Ishikawa (cell line): ENCODE measurements around the gene FAM120A.

Source experiments
- CEBPB ChIP-seq: IDR thresholded peaks from 2 replicates; pipeline ENCODE4 v1.6.1; 2012
- CREB1 ChIP-seq: IDR thresholded peaks from 2 replicates; pipeline ENCODE4 v1.6.1; 2012; ENCODE audit warnings: low read depth
- EGR1 ChIP-seq: IDR thresholded peaks from 2 replicates; pipeline ENCODE4 v1.6.1; 2012
- EP300 ChIP-seq: IDR thresholded peaks from 2 replicates; pipeline ENCODE4 v1.6.1; 2012; ENCODE audit warnings: borderline replicate concordance
- FOXM1 ChIP-seq: IDR thresholded peaks from 2 replicates; pipeline ENCODE4 v1.6.1; 2012; ENCODE audit warnings: low read depth, borderline replicate concordance
- MAX ChIP-seq: IDR thresholded peaks from 2 replicates; pipeline ENCODE4 v1.6.1; 2012
- NFIC ChIP-seq: IDR thresholded peaks from 2 replicates; pipeline ENCODE4 v1.6.1; 2012
- RAD21 ChIP-seq: IDR thresholded peaks from 2 replicates; pipeline ENCODE4 v1.6.1; 2012; ENCODE audit warnings: low read depth
- REST ChIP-seq: IDR thresholded peaks from 2 replicates; pipeline ENCODE4 v1.6.1; 2012; ENCODE audit warnings: low read depth, mild to moderate bottlenecking
- TAF1 ChIP-seq: IDR thresholded peaks from 2 replicates; pipeline ENCODE4 v1.6.1; 2012; ENCODE audit warnings: low read depth, mild to moderate bottlenecking
- TCF12 ChIP-seq: IDR thresholded peaks from 2 replicates; pipeline ENCODE4 v1.6.1; 2012; ENCODE audit warnings: low read depth
- TEAD4 ChIP-seq: IDR thresholded peaks from 2 replicates; pipeline ENCODE4 v1.6.1; 2012
- YY1 ChIP-seq: IDR thresholded peaks from 2 replicates; pipeline ENCODE4 v1.6.1; 2012; ENCODE audit warnings: low read depth
- ZBTB7A ChIP-seq: IDR thresholded peaks from 2 replicates; pipeline ENCODE4 v1.6.1; 2012; ENCODE audit warnings: low read depth
- TF ChIP-seq, protein P1 (sequence below): IDR thresholded peaks from 2 replicates; pipeline ENCODE4 v1.6.1; 2012

FAM120A gene

GRCh38 chr9:93437996-93438395 lies 13.5 kb upstream of the FAM120A start:
- TF ChIP-seq CREB1 = no peak
- TF ChIP-seq, protein P1, sequence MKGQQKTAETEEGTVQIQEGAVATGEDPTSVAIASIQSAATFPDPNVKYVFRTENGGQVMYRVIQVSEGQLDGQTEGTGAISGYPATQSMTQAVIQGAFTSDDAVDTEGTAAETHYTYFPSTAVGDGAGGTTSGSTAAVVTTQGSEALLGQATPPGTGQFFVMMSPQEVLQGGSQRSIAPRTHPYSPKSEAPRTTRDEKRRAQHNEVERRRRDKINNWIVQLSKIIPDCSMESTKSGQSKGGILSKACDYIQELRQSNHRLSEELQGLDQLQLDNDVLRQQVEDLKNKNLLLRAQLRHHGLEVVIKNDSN = no peak
- TF ChIP-seq TAF1 = no peak
- TF ChIP-seq FOXM1 = no peak
- no peak for TF ChIP-seq MAX
- no peak for TF ChIP-seq EGR1

GRCh38 chr9:93440896-93441580 lies 10.4 kb upstream of the FAM120A start:
- no peak for TF ChIP-seq YY1
- TF ChIP-seq, protein P1 = no peak
- no peak for TF ChIP-seq CREB1
- no peak for TF ChIP-seq MAX
- no peak for TF ChIP-seq ZBTB7A
- no peak for TF ChIP-seq FOXM1
- TF ChIP-seq REST = no peak
- TF ChIP-seq EP300 = no peak
- TF ChIP-seq TEAD4 = no peak
- TF ChIP-seq TCF12 = no peak
- no peak for TF ChIP-seq NFIC
- no peak for TF ChIP-seq CEBPB
- no peak for TF ChIP-seq EGR1
- TF ChIP-seq RAD21 = no peak
- no peak for TF ChIP-seq TAF1

- TF ChIP-seq NFIC (no peak), TCF12 (no peak), EGR1 (no peak), TAF1 (no peak), RAD21 (no peak), FOXM1 (no peak), CREB1 (no peak), EP300 (no peak), TEAD4 (no peak), CEBPB (no peak), REST (no peak), YY1 (no peak), ZBTB7A (no peak), MAX (no peak)
- TF ChIP-seq, protein P1 = no peak
Observed at GRCh38 chr9:93446073-93446472, 5.4 kb upstream of the FAM120A start.

- TF ChIP-seq TAF1 (no peak), TEAD4 (no peak), MAX (no peak), ZBTB7A (no peak), YY1 (no peak)
Observed at GRCh38 chr9:93447655-93448054, 3.8 kb upstream of the FAM120A start.
